PC-9 (cell line): ENCODE results near the gene PGAM1. TPM values are rescaled to one million over a fixed set of nuclear protein-coding genes. Genes with fewer than 3 reads are reported as not detected.

ENCODE experiments used
- Bru-seq: library from RNA; stranded (reverse); fragments of 400-500 nt; gene quantifications from one replicate; lab custom pipeline; 2021; lab: Mats Ljungman, UMichigan
- BruChase-seq, 2 experiments: library from RNA; stranded (reverse); fragments of 400-500 nt; gene quantifications; one replicate each; lab custom pipeline; 2021; lab: Mats Ljungman, UMichigan
- BruUV-seq: library from RNA; stranded (reverse); fragments of 400-500 nt; replicated peaks from 2 replicates; lab custom pipeline; 2021; lab: Mats Ljungman, UMichigan
- CTCF ChIA-PET: fragments of 300-600 bp; sonication (Branson Sonifier 250); formaldehyde crosslinking; loops from one replicate; lab custom pipeline; 2022; ENCODE audit warnings: antibody characterized with exemption; lab: Charles Lee
- POLR2A ChIA-PET: fragments of 300-600 bp; sonication (Branson Sonifier 250); formaldehyde crosslinking; loops from one replicate; lab custom pipeline; 2022; ENCODE audit warnings: antibody characterized with exemption; ENCODE audit not compliant: unreplicated experiment; lab: Charles Lee
- DNase-seq, 2 experiments: peaks; one replicate each; pipeline versions ENCODE4 v3.0.0 to v3.0.0-alpha.2; 2015 to 2022; ENCODE audit warnings: mixed read lengths in 1 of 2
- H2AFZ ChIP-seq: fragments of 200-600 bp; sonication (generic); 2 replicates; pipeline ENCODE4 v1.8.1; 2017; ENCODE audit warnings: antibody characterized with exemption
- H3F3A ChIP-seq: fragments of 200-600 bp; sonication (generic); 2 replicates; pipeline ENCODE4 v1.8.1; 2017; ENCODE audit warnings: antibody characterized with exemption, mild to moderate bottlenecking, low read depth; ENCODE audit not compliant: insufficient read depth
- H3K27ac ChIP-seq: fragments of 200-600 bp; sonication (generic); 2 replicates; pipeline ENCODE4 v1.6.1; 2016; ENCODE audit warnings: mixed run types
- H3K27me3 ChIP-seq: fragments of 200-600 bp; sonication (generic); 2 replicates; pipeline ENCODE4 v1.6.1; 2016; ENCODE audit warnings: low read depth, mixed run types; ENCODE audit not compliant: insufficient read depth
- H3K36me3 ChIP-seq: fragments of 200-600 bp; sonication (generic); 2 replicates; pipeline ENCODE4 v1.6.1; 2016; ENCODE audit warnings: low read depth, mixed run types
- H3K4me1 ChIP-seq: fragments of 200-600 bp; sonication (generic); replicated peaks from 2 replicates; pipeline ENCODE4 v1.6.1; 2016; ENCODE audit warnings: mixed run types; ENCODE audit not compliant: insufficient read depth
- H3K4me2 ChIP-seq: fragments of 200-600 bp; sonication (generic); 2 replicates; pipeline ENCODE4 v1.6.1; 2017; ENCODE audit warnings: mixed run types
- H3K4me3 ChIP-seq: fragments of 200-600 bp; sonication (generic); 2 replicates; pipeline ENCODE4 v1.6.1; 2016; ENCODE audit warnings: mixed run types
- H3K79me2 ChIP-seq: fragments of 200-600 bp; sonication (generic); 2 replicates; pipeline ENCODE4 v1.6.1; 2017; ENCODE audit warnings: low read depth, mixed run types
- H3K9me2 ChIP-seq: fragments of 200-600 bp; sonication (generic); 2 replicates; pipeline ENCODE4 v1.8.1; 2017; ENCODE audit warnings: mild to moderate bottlenecking; ENCODE audit not compliant: insufficient read depth
- H3K9me3 ChIP-seq: fragments of 200-600 bp; sonication (generic); 2 replicates; pipeline ENCODE4 v1.8.1; 2016; ENCODE audit warnings: low read depth; ENCODE audit not compliant: insufficient read depth
- H4K20me1 ChIP-seq: fragments of 200-600 bp; sonication (generic); 2 replicates; pipeline ENCODE4 v1.8.1; 2017; ENCODE audit not compliant: insufficient read depth
- CTCF ChIP-seq: fragments of 200-600 bp; sonication (generic); conservative IDR thresholded peaks from 2 replicates; pipeline ENCODE4 v1.6.1; 2017; ENCODE audit warnings: mixed run types, antibody characterized with exemption, mild to moderate bottlenecking, moderate library complexity
- EZH2 ChIP-seq: fragments of 200-600 bp; sonication (generic); IDR thresholded peaks from 2 replicates; pipeline ENCODE4 v1.8.0; 2017; ENCODE audit warnings: antibody characterized with exemption, low read depth
- intact Hi-C: fragments of 100-400 bp; cut with micrococcal nuclease; formaldehyde crosslinking; loops from one replicate; pipeline ENCODE4 v1.10.0; 2022; ENCODE audit not compliant: unreplicated experiment
- long read RNA-seq: library from polyadenylated mRNA; stranded (forward); transcript quantifications from one replicate; pipeline ENCODE4 v2.0.0, GENCODE V29; 2022
- total RNA-seq: library from RNA; stranded (reverse); gene quantifications from 2 replicates; pipeline ENCODE4 v1.2.3, GENCODE V29; 2021

The PGAM1 gene
- total RNA-seq (177 and 243 TPM in 2 replicates), Bru-seq, nascent RNA (percentile 89 among the genes with signal in this experiment), BruChase-seq, experiment 1, labeled RNA remaining after a 2-hour chase (percentile 82 among the genes with signal in this experiment), BruChase-seq, experiment 2, labeled RNA remaining after a 6-hour chase (percentile 97 among the genes with signal in this experiment)
- long read RNA-seq, transcript PGAM1-201 (4 exons, 1,830 nt): major isoform, 615 of 651 reads
- long read RNA-seq, partial matches to known transcripts: 30 of 651 reads
- long read RNA-seq, other reads (novel, unspliced or antisense): 5 of 651 reads

DNA sequence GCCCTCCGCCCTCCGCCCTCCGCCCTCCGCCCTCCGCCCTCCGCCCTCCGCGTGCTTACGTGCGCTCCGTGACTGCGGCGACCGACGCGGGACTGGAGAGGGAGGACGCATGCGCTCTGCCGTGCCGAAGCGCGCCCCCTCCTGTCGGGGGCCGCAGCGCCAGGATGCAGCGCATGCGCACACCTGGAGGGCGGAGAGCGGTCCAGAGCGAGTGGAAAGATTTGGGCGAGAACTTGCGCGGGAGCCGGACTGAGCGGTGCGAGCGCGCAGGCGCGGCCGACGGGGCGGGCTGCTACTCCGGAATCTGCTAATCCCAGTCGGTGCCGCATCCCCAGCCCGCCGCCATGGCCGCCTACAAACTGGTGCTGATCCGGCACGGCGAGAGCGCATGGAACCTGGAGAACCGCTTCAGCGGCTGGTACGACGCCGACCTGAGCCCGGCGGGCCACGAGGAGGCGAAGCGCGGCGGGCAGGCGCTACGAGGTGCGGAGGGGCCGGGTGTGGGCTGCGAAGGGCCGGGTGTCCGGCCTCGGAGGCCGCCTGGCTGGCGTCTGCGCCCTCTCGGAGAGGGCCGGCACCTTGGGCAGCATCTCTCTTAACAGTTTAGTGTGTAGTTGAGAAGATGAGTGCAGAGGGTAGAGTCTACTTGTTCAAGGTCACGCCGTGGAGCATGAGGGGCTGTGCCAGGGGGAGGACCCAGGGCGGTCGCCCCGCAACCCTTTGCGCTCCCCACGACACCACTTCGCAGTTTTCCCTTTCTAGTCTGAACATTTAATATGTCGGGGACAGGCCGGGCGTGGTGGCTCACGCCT, at the start of gene PGAM1:
PGAM1 (plus strand) TSS at position 228 of the 812 bp plus-strand sequence; CDS start at position 345, 117 bp downstream.
- TF ChIP-seq CTCF (peak; percentile 53), EZH2 (no peak)
- intact Hi-C loops: loop anchor here (2.0 kb wide), 1 partner anchor 25 kb away; the partner anchor contains the start of gene RRP12
- POLR2A ChIA-PET: no interaction called here
- DNase-seq: peak; percentile 76 to 93
- peak within 1 kb of the TSS; percentile 84 for H3K4me3 ChIP-seq
- CTCF ChIA-PET: no interaction called here
- H3K4me1 ChIP-seq: peaks cover 12% of the 10 kb centered on the region
- peak within 1 kb of the TSS; percentile 95 for H3K4me2 ChIP-seq
- peaks cover 31% of the 10 kb centered on the region; the same call in 1 of the 2 replicates for H3F3A ChIP-seq
- peak within 1 kb of the TSS; percentile 93 for H2AFZ ChIP-seq
- H3K9me3 ChIP-seq: no peaks in the 10 kb centered on the region
- H3K27me3 ChIP-seq: no peaks in the 10 kb centered on the region
- H4K20me1 ChIP-seq: peaks cover 18% of the 10 kb centered on the region
- peaks cover 6% of the 10 kb centered on the region; the same call in 1 of the 2 replicates for H3K36me3 ChIP-seq
- peak within 1 kb of the TSS; percentile 39; the same call in 1 of the 2 replicates for H3K27ac ChIP-seq
- no peaks in the 10 kb centered on the region for H3K9me2 ChIP-seq
- H3K79me2 ChIP-seq: peaks cover 41% of the 10 kb centered on the region
- BruUV-seq: no TSS peak

- POLR2A ChIA-PET: no interaction called here
- H3K9me2 ChIP-seq: no peaks in the 10 kb centered on the region
- TF ChIP-seq CTCF (no peak), EZH2 (no peak)
- CTCF ChIA-PET: no interaction called here
- no peaks in the 10 kb centered on the region for H3K79me2 ChIP-seq
- no peak overlapping the region for H2AFZ ChIP-seq
- no peaks in the 10 kb centered on the region for H3K27me3 ChIP-seq
- no peaks in the 10 kb centered on the region for H3K4me1 ChIP-seq
- H3K4me3 ChIP-seq: no peak overlapping the region
- H3K4me2 ChIP-seq: no peak overlapping the region
- no peak overlapping the region for H3K27ac ChIP-seq
- H3K36me3 ChIP-seq: no peaks in the 10 kb centered on the region; the same call in 1 of the 2 replicates
- H3K9me3 ChIP-seq: no peaks in the 10 kb centered on the region
- no peaks in the 10 kb centered on the region for H4K20me1 ChIP-seq
- no peak for DNase-seq
- BruUV-seq: no TSS peak
- no peaks in the 10 kb centered on the region for H3F3A ChIP-seq
- intact Hi-C loops: no loop called here
These were observed 49.6 kb upstream of the PGAM1 start for GRCh38 chr10:97376413-97376812.
